GM12875 (cell line): ENCODE measurements around the gene VPS33A.

Source experiments
- H3K4me3 ChIP-seq: one replicate; pipeline ENCODE4 v1.5.1; 2011; ENCODE audit warnings: low read depth, low read length, control low read depth
- CTCF ChIP-seq: IDR thresholded peaks from 2 replicates; pipeline ENCODE4 v1.5.1; 2011; ENCODE audit warnings: low read depth, mild to moderate bottlenecking, control low read depth, inconsistent platforms, low read length, moderate library complexity, borderline replicate concordance; ENCODE audit not compliant: insufficient read depth

Gene VPS33A

GRCh38 chr12:122266230-122266901 lies at the start of gene VPS33A:
VPS33A (minus strand) TSS chr12:122266494; CDS start chr12:122266408, 86 bp downstream.
- peak within 1 kb of the TSS; percentile 92 for H3K4me3 ChIP-seq
- no peak for TF ChIP-seq CTCF

- TF ChIP-seq CTCF, result no peak
- no peak overlapping the region for H3K4me3 ChIP-seq
Measured at GRCh38 chr12:122312926-122313325, 46.6 kb upstream of the VPS33A start.

GRCh38 chr12:122311696-122312095 lies 45.4 kb upstream of the VPS33A start:
- no peak for TF ChIP-seq CTCF

GRCh38 chr12:122310626-122311333 lies 44.5 kb upstream of the VPS33A start:
- TF ChIP-seq CTCF, result no peak
- no peak overlapping the region for H3K4me3 ChIP-seq

More at GRCh38 chr12:122311696-122312095, 45.4 kb upstream of the VPS33A start:
- no peak overlapping the region for H3K4me3 ChIP-seq

GRCh38 chr12:122309564-122310121 lies 43.3 kb upstream of the VPS33A start:
- H3K4me3 ChIP-seq, result no peak overlapping the region

GRCh38 chr12:122308811-122309210 lies 42.5 kb upstream of the VPS33A start:
- TF ChIP-seq CTCF, result no peak
- H3K4me3 ChIP-seq, result no peak overlapping the region

More at GRCh38 chr12:122309564-122310121, 43.3 kb upstream of the VPS33A start:
- TF ChIP-seq CTCF, result no peak
